ENCODE data around the gene ZFYVE21. TPM values are rescaled to one million over a fixed set of nuclear protein-coding genes. Genes with fewer than 3 reads are reported as not detected.

Gene ZFYVE21
- total RNA-seq, 1 donor from 2014 or later: 40.2 TPM

- no peak overlapping the region for H3K27ac Mint-ChIP-seq
- peaks cover 10% of the 10 kb centered on the region for H3K36me3 Mint-ChIP-seq
- no peaks in the 10 kb centered on the region for H3K9me3 Mint-ChIP-seq
- no peaks in the 10 kb centered on the region for H3K27me3 Mint-ChIP-seq (ENCODE audit: low read depth)
- no peaks in the 10 kb centered on the region for H3K4me1 Mint-ChIP-seq
- DNase-seq (ENCODE audit: low spot score in 2 of 2, unreplicated experiment in 2 of 2): no peak
- no peak overlapping the region for H3K4me3 Mint-ChIP-seq
- no peak for TF ChIP-seq CTCF (IDR thresholded peaks at IDR 0.05; ENCODE audit: unreplicated experiment)
These were observed 10.9 kb downstream of the ZFYVE21 start for GRCh38 chr14:103726474-103726873.

GRCh38 chr14:103727313-103727980, 11.8 kb downstream of the ZFYVE21 start:
- Mint-ChIP-seq H3K27me3 (ENCODE audit: low read depth) (no peaks in the 10 kb centered on the region), H3K27ac (no peak overlapping the region), H3K36me3 (peaks cover 10% of the 10 kb centered on the region), H3K9me3 (no peaks in the 10 kb centered on the region), H3K4me3 (no peak overlapping the region), H3K4me1 (no peaks in the 10 kb centered on the region)
- no peak for DNase-seq (ENCODE audit: low spot score in 2 of 2, unreplicated experiment in 2 of 2)
- TF ChIP-seq CTCF (IDR thresholded peaks at IDR 0.05; ENCODE audit: unreplicated experiment): no peak

GRCh38 chr14:103728141-103728540, 12.5 kb downstream of the ZFYVE21 start:
- Mint-ChIP-seq H3K36me3 (peaks cover 13% of the 10 kb centered on the region), H3K9me3 (no peaks in the 10 kb centered on the region), H3K4me1 (peaks cover 5% of the 10 kb centered on the region), H3K4me3 (no peak overlapping the region), H3K27ac (no peak overlapping the region), H3K27me3 (ENCODE audit: low read depth) (no peaks in the 10 kb centered on the region)
- no peak for TF ChIP-seq CTCF (IDR thresholded peaks at IDR 0.05; ENCODE audit: unreplicated experiment)
- no peak for DNase-seq (ENCODE audit: low spot score in 2 of 2, unreplicated experiment in 2 of 2)

GRCh38 chr14:103728721-103729120, 13.1 kb downstream of the ZFYVE21 start:
- no peak for TF ChIP-seq CTCF (IDR thresholded peaks at IDR 0.05; ENCODE audit: unreplicated experiment)
- no peaks in the 10 kb centered on the region for H3K27me3 Mint-ChIP-seq (ENCODE audit: low read depth)
- peaks cover 13% of the 10 kb centered on the region for H3K36me3 Mint-ChIP-seq
- no peak overlapping the region for H3K4me3 Mint-ChIP-seq
- no peaks in the 10 kb centered on the region for H3K9me3 Mint-ChIP-seq
- peaks cover 11% of the 10 kb centered on the region for H3K4me1 Mint-ChIP-seq
- DNase-seq (ENCODE audit: low spot score in 2 of 2, unreplicated experiment in 2 of 2): no peak
- H3K27ac Mint-ChIP-seq: no peak overlapping the region

GRCh38 chr14:103729496-103730448, 14.2 kb downstream of the ZFYVE21 start:
- no peak for DNase-seq (ENCODE audit: low spot score in 2 of 2, unreplicated experiment in 2 of 2)
- Mint-ChIP-seq H3K27ac (no peak overlapping the region), H3K36me3 (peaks cover 18% of the 10 kb centered on the region), H3K27me3 (ENCODE audit: low read depth) (no peaks in the 10 kb centered on the region), H3K4me1 (peaks cover 14% of the 10 kb centered on the region), H3K4me3 (no peak overlapping the region), H3K9me3 (no peaks in the 10 kb centered on the region)
- TF ChIP-seq CTCF (IDR thresholded peaks at IDR 0.05; ENCODE audit: unreplicated experiment): no peak
